Activated CD8-positive, alpha-beta memory T cell treated with anti-CD3 and anti-CD28 coated beads, Interleukin-2, amount 50 U/mL, for 1 hour (primary cell): ENCODE measurements around the gene HORMAD1.
"Not testable (repeated sequence)": the region's sequence is repeated elsewhere in the genome, so short reads cannot be mapped to it uniquely, and the experiment has no call there.

ENCODE experiments used
- DNase-seq: peaks from one replicate; pipeline ENCODE4 v3.0.0-alpha.2; 2020; ENCODE audit errors: extremely low read depth

Gene HORMAD1

GRCh38 chr1:150696995-150697927, 23.4 kb downstream of the HORMAD1 start, which contains the start of gene GOLPH3L:
Gene GOLPH3L (minus strand): TSS chr1:150697154. CDS start chr1:150694838, 2,316 bp downstream.
- peak; percentile 81 for DNase-seq

- DNase-seq, result no peak
Measured at GRCh38 chr1:150696590-150696989, 24.1 kb downstream of the HORMAD1 start.

GRCh38 chr1:150696162-150696561, 24.5 kb downstream of the HORMAD1 start:
- DNase-seq, result no peak

- no peak for DNase-seq
Measured at GRCh38 chr1:150695561-150695960, 25.1 kb downstream of the HORMAD1 start.

GRCh38 chr1:150692720-150693119, 28.0 kb downstream of the HORMAD1 start:
- DNase-seq, result no peak

GRCh38 chr1:150688763-150689162, 31.9 kb downstream of the HORMAD1 start:
- DNase-seq, result no peak

- no peak for DNase-seq
Measured at GRCh38 chr1:150686275-150686674, 34.4 kb downstream of the HORMAD1 start.

GRCh38 chr1:150683914-150684313, 36.8 kb downstream of the HORMAD1 start:
- DNase-seq, result no peak

GRCh38 chr1:150678988-150679387, 41.7 kb downstream of the HORMAD1 start:
- DNase-seq, result no peak

- DNase-seq, result no peak
Measured at GRCh38 chr1:150674881-150675280, 45.8 kb downstream of the HORMAD1 start.

- no peak for DNase-seq
Measured at GRCh38 chr1:150663321-150663720, 57.4 kb downstream of the HORMAD1 start.

- DNase-seq, result no peak
Measured at GRCh38 chr1:150662811-150663210, 57.9 kb downstream of the HORMAD1 start.

GRCh38 chr1:150661156-150661555, 59.5 kb downstream of the HORMAD1 start:
- no peak for DNase-seq

- no peak for DNase-seq
Measured at GRCh38 chr1:150660584-150660983, 60.1 kb downstream of the HORMAD1 start.

- not testable (repeated sequence) for DNase-seq
Measured at GRCh38 chr1:150657064-150657463, 63.6 kb downstream of the HORMAD1 start.

GRCh38 chr1:150654635-150655034, 66.1 kb downstream of the HORMAD1 start:
- not testable (repeated sequence) for DNase-seq

GRCh38 chr1:150650193-150650592, 70.5 kb downstream of the HORMAD1 start:
- DNase-seq, result no peak

GRCh38 chr1:150649441-150650075, 71.1 kb downstream of the HORMAD1 start:
- no peak for DNase-seq
